Liver (tissue), 3 donors: Measurements from ENCODE around the gene IL2RA.
"Not testable (repeated sequence)": the region's sequence is repeated elsewhere in the genome, so short reads cannot be mapped to it uniquely, and the experiment has no call there.

ENCODE experiments used
- GABPA ChIP-seq, 2 donors: IDR thresholded peaks in 1 of 2; conservative IDR thresholded peaks in 1 of 2; 2 replicates each; pipeline ENCODE4 v1.6.1; 2016; ENCODE audit warnings: antibody characterized with exemption in 2 of 2, mild to moderate bottlenecking in 1 of 2, moderate library complexity in 1 of 2
- JUND ChIP-seq, 2 donors: IDR thresholded peaks; 2 replicates each; pipeline ENCODE4 v1.6.1; 2016; ENCODE audit warnings: antibody characterized with exemption in 2 of 2
- SP1 ChIP-seq: IDR thresholded peaks from 2 replicates; pipeline ENCODE4 v1.6.1; 2018; ENCODE audit warnings: antibody characterized with exemption, mild to moderate bottlenecking
- TAF1 ChIP-seq: conservative IDR thresholded peaks from 2 replicates; pipeline ENCODE4 v1.6.1; 2016; ENCODE audit warnings: antibody characterized with exemption, mild to moderate bottlenecking
- YY1 ChIP-seq: IDR thresholded peaks from 2 replicates; pipeline ENCODE4 v1.6.1; 2016; ENCODE audit warnings: antibody characterized with exemption, mild to moderate bottlenecking
- TF ChIP-seq, protein P1 (sequence below): IDR thresholded peaks from 2 replicates; pipeline ENCODE4 v1.6.1; 2016; ENCODE audit warnings: antibody characterized with exemption, mild to moderate bottlenecking
- TF ChIP-seq, protein P2 (sequence below): fragments of 150-350 bp; IDR thresholded peaks from 2 replicates; pipeline ENCODE4 v1.5.1; 2017; ENCODE audit warnings: improper control_type of control experiment, low read depth, low read length; ENCODE audit not compliant: missing input control
- TF ChIP-seq, protein P3 (sequence below): IDR thresholded peaks from 2 replicates; pipeline ENCODE4 v1.6.1; 2016; ENCODE audit warnings: antibody characterized with exemption
- donor health status: healthy.
- donor health status: healthy.

DNA sequence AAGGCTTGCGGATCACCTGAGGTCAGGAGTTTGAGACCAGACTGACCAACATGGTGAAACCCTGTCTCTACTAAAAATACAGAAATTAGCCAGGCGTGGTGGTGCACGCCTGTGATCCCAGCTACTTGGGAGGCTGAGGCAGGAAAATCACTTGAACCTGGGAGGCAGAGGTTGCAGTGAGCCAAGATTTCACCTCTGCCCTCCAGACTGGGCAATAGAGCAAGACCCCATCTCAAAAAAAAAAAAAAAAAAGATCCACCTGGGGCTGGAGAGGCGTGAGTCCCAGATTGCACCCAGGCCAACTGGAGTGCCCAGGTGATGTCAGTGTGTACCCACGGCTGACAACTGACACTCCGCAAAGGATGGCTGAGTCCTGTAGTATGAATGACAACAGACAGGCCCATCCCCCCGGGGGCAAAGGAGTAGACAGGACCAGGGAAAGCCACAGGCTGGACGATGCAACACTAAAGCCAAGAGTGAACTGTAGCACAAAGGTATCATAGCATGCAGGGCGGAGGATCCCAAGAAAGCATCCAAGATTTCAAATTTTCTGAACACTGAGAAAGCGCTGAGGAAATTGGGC is 99.7 kb downstream of the IL2RA start:
- TF ChIP-seq, protein P1, sequence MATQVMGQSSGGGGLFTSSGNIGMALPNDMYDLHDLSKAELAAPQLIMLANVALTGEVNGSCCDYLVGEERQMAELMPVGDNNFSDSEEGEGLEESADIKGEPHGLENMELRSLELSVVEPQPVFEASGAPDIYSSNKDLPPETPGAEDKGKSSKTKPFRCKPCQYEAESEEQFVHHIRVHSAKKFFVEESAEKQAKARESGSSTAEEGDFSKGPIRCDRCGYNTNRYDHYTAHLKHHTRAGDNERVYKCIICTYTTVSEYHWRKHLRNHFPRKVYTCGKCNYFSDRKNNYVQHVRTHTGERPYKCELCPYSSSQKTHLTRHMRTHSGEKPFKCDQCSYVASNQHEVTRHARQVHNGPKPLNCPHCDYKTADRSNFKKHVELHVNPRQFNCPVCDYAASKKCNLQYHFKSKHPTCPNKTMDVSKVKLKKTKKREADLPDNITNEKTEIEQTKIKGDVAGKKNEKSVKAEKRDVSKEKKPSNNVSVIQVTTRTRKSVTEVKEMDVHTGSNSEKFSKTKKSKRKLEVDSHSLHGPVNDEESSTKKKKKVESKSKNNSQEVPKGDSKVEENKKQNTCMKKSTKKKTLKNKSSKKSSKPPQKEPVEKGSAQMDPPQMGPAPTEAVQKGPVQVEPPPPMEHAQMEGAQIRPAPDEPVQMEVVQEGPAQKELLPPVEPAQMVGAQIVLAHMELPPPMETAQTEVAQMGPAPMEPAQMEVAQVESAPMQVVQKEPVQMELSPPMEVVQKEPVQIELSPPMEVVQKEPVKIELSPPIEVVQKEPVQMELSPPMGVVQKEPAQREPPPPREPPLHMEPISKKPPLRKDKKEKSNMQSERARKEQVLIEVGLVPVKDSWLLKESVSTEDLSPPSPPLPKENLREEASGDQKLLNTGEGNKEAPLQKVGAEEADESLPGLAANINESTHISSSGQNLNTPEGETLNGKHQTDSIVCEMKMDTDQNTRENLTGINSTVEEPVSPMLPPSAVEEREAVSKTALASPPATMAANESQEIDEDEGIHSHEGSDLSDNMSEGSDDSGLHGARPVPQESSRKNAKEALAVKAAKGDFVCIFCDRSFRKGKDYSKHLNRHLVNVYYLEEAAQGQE, result not testable (repeated sequence)
- TF ChIP-seq, protein P2, sequence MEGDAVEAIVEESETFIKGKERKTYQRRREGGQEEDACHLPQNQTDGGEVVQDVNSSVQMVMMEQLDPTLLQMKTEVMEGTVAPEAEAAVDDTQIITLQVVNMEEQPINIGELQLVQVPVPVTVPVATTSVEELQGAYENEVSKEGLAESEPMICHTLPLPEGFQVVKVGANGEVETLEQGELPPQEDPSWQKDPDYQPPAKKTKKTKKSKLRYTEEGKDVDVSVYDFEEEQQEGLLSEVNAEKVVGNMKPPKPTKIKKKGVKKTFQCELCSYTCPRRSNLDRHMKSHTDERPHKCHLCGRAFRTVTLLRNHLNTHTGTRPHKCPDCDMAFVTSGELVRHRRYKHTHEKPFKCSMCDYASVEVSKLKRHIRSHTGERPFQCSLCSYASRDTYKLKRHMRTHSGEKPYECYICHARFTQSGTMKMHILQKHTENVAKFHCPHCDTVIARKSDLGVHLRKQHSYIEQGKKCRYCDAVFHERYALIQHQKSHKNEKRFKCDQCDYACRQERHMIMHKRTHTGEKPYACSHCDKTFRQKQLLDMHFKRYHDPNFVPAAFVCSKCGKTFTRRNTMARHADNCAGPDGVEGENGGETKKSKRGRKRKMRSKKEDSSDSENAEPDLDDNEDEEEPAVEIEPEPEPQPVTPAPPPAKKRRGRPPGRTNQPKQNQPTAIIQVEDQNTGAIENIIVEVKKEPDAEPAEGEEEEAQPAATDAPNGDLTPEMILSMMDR, result not testable (repeated sequence)
- not testable (repeated sequence) for TF ChIP-seq TAF1; JUND (IDR thresholded peaks at IDR 0.05); SP1; GABPA (IDR thresholded peaks at IDR 0.05 in 1 of 2, conservative IDR thresholded peaks at IDR 0.05 in 1 of 2); YY1
- TF ChIP-seq, protein P3, sequence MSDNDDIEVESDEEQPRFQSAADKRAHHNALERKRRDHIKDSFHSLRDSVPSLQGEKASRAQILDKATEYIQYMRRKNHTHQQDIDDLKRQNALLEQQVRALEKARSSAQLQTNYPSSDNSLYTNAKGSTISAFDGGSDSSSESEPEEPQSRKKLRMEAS, result not testable (repeated sequence)
